ENCODE data around the gene STARD3.

DNA sequence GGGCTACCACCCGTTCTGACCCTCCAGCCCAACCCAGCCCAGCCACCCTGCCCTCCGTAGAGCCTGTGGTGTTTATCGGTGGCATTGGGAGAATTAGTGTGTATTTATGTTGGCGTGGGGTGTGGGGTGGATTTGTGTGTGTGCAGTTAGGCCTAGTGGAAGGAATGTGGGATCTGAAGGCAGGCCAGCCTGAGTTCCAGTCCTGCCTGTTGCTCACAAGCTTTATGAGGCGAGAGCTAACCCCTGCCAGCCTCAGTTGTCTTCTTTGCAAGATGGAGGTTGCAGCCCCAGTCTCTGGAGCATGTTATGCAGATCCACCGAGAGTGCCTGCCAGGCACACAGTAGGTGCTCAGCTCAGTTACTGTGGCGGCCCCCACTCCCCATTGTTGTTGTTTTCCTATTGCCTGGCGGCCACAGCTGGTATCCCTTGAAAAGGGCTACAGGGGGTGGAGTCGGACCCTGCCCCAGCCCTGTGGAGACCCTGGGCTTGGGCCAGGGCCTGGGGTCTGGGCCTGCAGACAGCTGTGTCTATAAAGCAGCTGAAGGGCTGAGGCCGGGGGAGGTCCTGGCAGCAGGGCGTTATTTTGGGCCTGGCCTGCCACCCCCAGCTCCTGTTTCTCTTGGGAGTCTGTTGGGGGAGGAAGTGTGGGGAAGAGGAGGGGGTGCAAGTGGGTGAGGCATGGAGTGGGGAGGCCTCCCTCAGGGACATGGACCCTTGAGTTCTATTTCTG is 68.0 kb downstream of the STARD3 start:
- TF ChIP-seq, protein P1, sequence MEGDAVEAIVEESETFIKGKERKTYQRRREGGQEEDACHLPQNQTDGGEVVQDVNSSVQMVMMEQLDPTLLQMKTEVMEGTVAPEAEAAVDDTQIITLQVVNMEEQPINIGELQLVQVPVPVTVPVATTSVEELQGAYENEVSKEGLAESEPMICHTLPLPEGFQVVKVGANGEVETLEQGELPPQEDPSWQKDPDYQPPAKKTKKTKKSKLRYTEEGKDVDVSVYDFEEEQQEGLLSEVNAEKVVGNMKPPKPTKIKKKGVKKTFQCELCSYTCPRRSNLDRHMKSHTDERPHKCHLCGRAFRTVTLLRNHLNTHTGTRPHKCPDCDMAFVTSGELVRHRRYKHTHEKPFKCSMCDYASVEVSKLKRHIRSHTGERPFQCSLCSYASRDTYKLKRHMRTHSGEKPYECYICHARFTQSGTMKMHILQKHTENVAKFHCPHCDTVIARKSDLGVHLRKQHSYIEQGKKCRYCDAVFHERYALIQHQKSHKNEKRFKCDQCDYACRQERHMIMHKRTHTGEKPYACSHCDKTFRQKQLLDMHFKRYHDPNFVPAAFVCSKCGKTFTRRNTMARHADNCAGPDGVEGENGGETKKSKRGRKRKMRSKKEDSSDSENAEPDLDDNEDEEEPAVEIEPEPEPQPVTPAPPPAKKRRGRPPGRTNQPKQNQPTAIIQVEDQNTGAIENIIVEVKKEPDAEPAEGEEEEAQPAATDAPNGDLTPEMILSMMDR (IDR thresholded peaks at IDR 0.05), result peak in 3 of 4 experiments; percentile 24 to 28 (median 27)
- no peak for TF ChIP-seq POLR2A (IDR thresholded peaks at IDR 0.05)
